ENCODE results near the gene CAMKMT.

The CAMKMT gene

GRCh38 chr2:44645937-44646336 lies 284.2 kb downstream of the CAMKMT start:
- Histone ChIP-seq H3K4me3 (ENCODE audit: low read depth, low read length) (no peak overlapping the region), H3K9ac (ENCODE audit: low read depth, low read length) (no peak overlapping the region), H3K9me3 (ENCODE audit: control insufficient read depth, insufficient read depth, low read length) (no peaks in the 10 kb centered on the region), H3K4me1 (ENCODE audit: control insufficient read depth, insufficient read depth, low read length) (peaks cover 6% of the 10 kb centered on the region), H3K36me3 (ENCODE audit: control insufficient read depth, insufficient read depth, low read length) (no peaks in the 10 kb centered on the region), H3K27me3 (ENCODE audit: control insufficient read depth, insufficient read depth, low read length) (no peaks in the 10 kb centered on the region)

GRCh38 chr2:44649381-44649780 lies 287.6 kb downstream of the CAMKMT start:
- no peak overlapping the region for H3K9ac ChIP-seq (ENCODE audit: low read depth, low read length)
- no peaks in the 10 kb centered on the region for H3K36me3 ChIP-seq (ENCODE audit: control insufficient read depth, insufficient read depth, low read length)
- H3K27me3 ChIP-seq (ENCODE audit: control insufficient read depth, insufficient read depth, low read length), result no peaks in the 10 kb centered on the region
- H3K4me1 ChIP-seq (ENCODE audit: control insufficient read depth, insufficient read depth, low read length), result peaks cover 19% of the 10 kb centered on the region
- no peak overlapping the region for H3K4me3 ChIP-seq (ENCODE audit: low read depth, low read length)
- H3K9me3 ChIP-seq (ENCODE audit: control insufficient read depth, insufficient read depth, low read length), result no peaks in the 10 kb centered on the region

GRCh38 chr2:44650796-44651195 lies 289.0 kb downstream of the CAMKMT start:
- Histone ChIP-seq H3K9ac (ENCODE audit: low read depth, low read length) (no peak overlapping the region), H3K4me3 (ENCODE audit: low read depth, low read length) (no peak overlapping the region), H3K9me3 (ENCODE audit: control insufficient read depth, insufficient read depth, low read length) (no peaks in the 10 kb centered on the region), H3K4me1 (ENCODE audit: control insufficient read depth, insufficient read depth, low read length) (peaks cover 24% of the 10 kb centered on the region), H3K27me3 (ENCODE audit: control insufficient read depth, insufficient read depth, low read length) (no peaks in the 10 kb centered on the region), H3K36me3 (ENCODE audit: control insufficient read depth, insufficient read depth, low read length) (no peaks in the 10 kb centered on the region)

- Histone ChIP-seq H3K4me1 (ENCODE audit: control insufficient read depth, insufficient read depth, low read length) (peaks cover 36% of the 10 kb centered on the region), H3K27me3 (ENCODE audit: control insufficient read depth, insufficient read depth, low read length) (no peaks in the 10 kb centered on the region), H3K36me3 (ENCODE audit: control insufficient read depth, insufficient read depth, low read length) (no peaks in the 10 kb centered on the region), H3K4me3 (ENCODE audit: low read depth, low read length) (no peak overlapping the region), H3K9me3 (ENCODE audit: control insufficient read depth, insufficient read depth, low read length) (no peaks in the 10 kb centered on the region), H3K9ac (ENCODE audit: low read depth, low read length) (no peak overlapping the region)
Observed at GRCh38 chr2:44651974-44652373, 290.2 kb downstream of the CAMKMT start.

GRCh38 chr2:44652701-44653100 lies 291.0 kb downstream of the CAMKMT start:
- Histone ChIP-seq H3K4me3 (ENCODE audit: low read depth, low read length) (no peak overlapping the region), H3K4me1 (ENCODE audit: control insufficient read depth, insufficient read depth, low read length) (peaks cover 34% of the 10 kb centered on the region), H3K9ac (ENCODE audit: low read depth, low read length) (no peak overlapping the region), H3K36me3 (ENCODE audit: control insufficient read depth, insufficient read depth, low read length) (no peaks in the 10 kb centered on the region), H3K9me3 (ENCODE audit: control insufficient read depth, insufficient read depth, low read length) (no peaks in the 10 kb centered on the region), H3K27me3 (ENCODE audit: control insufficient read depth, insufficient read depth, low read length) (no peaks in the 10 kb centered on the region)

GRCh38 chr2:44655401-44655864 lies 293.7 kb downstream of the CAMKMT start:
- Histone ChIP-seq H3K36me3 (ENCODE audit: control insufficient read depth, insufficient read depth, low read length) (no peaks in the 10 kb centered on the region), H3K9me3 (ENCODE audit: control insufficient read depth, insufficient read depth, low read length) (no peaks in the 10 kb centered on the region), H3K4me1 (ENCODE audit: control insufficient read depth, insufficient read depth, low read length) (peaks cover 30% of the 10 kb centered on the region), H3K4me3 (ENCODE audit: low read depth, low read length) (no peak overlapping the region), H3K9ac (ENCODE audit: low read depth, low read length) (no peak overlapping the region), H3K27me3 (ENCODE audit: control insufficient read depth, insufficient read depth, low read length) (no peaks in the 10 kb centered on the region)

- H3K4me3 ChIP-seq (ENCODE audit: low read depth, low read length), result no peak overlapping the region
- H3K9me3 ChIP-seq (ENCODE audit: control insufficient read depth, insufficient read depth, low read length), result no peaks in the 10 kb centered on the region
- no peaks in the 10 kb centered on the region for H3K36me3 ChIP-seq (ENCODE audit: control insufficient read depth, insufficient read depth, low read length)
Observed at GRCh38 chr2:44656460-44656859, 294.7 kb downstream of the CAMKMT start.

GRCh38 chr2:44663471-44664073 lies 301.8 kb downstream of the CAMKMT start:
- no peaks in the 10 kb centered on the region for H3K27me3 ChIP-seq (ENCODE audit: control insufficient read depth, insufficient read depth, low read length)
- no peak overlapping the region for H3K9ac ChIP-seq (ENCODE audit: low read depth, low read length)
- no peaks in the 10 kb centered on the region for H3K4me1 ChIP-seq (ENCODE audit: control insufficient read depth, insufficient read depth, low read length)
- H3K9me3 ChIP-seq (ENCODE audit: control insufficient read depth, insufficient read depth, low read length), result no peaks in the 10 kb centered on the region
- no peak overlapping the region for H3K4me3 ChIP-seq (ENCODE audit: low read depth, low read length)
- no peaks in the 10 kb centered on the region for H3K36me3 ChIP-seq (ENCODE audit: control insufficient read depth, insufficient read depth, low read length)

More at GRCh38 chr2:44656460-44656859, 294.7 kb downstream of the CAMKMT start:
- H3K27me3 ChIP-seq (ENCODE audit: control insufficient read depth, insufficient read depth, low read length), result no peaks in the 10 kb centered on the region
- no peak overlapping the region for H3K9ac ChIP-seq (ENCODE audit: low read depth, low read length)
- peaks cover 30% of the 10 kb centered on the region for H3K4me1 ChIP-seq (ENCODE audit: control insufficient read depth, insufficient read depth, low read length)

- no peaks in the 10 kb centered on the region for H3K4me1 ChIP-seq (ENCODE audit: control insufficient read depth, insufficient read depth, low read length)
- H3K9ac ChIP-seq (ENCODE audit: low read depth, low read length), result no peak overlapping the region
- H3K9me3 ChIP-seq (ENCODE audit: control insufficient read depth, insufficient read depth, low read length), result no peaks in the 10 kb centered on the region
- H3K27me3 ChIP-seq (ENCODE audit: control insufficient read depth, insufficient read depth, low read length), result no peaks in the 10 kb centered on the region
- no peak overlapping the region for H3K4me3 ChIP-seq (ENCODE audit: low read depth, low read length)
- no peaks in the 10 kb centered on the region for H3K36me3 ChIP-seq (ENCODE audit: control insufficient read depth, insufficient read depth, low read length)
Observed at GRCh38 chr2:44668336-44668735, 306.6 kb downstream of the CAMKMT start.

- Histone ChIP-seq H3K9ac (ENCODE audit: low read depth, low read length) (no peak overlapping the region), H3K9me3 (ENCODE audit: control insufficient read depth, insufficient read depth, low read length) (no peaks in the 10 kb centered on the region), H3K36me3 (ENCODE audit: control insufficient read depth, insufficient read depth, low read length) (no peaks in the 10 kb centered on the region), H3K27me3 (ENCODE audit: control insufficient read depth, insufficient read depth, low read length) (no peaks in the 10 kb centered on the region), H3K4me3 (ENCODE audit: low read depth, low read length) (no peak overlapping the region), H3K4me1 (ENCODE audit: control insufficient read depth, insufficient read depth, low read length) (peaks cover 11% of the 10 kb centered on the region)
Observed at GRCh38 chr2:44671276-44671675, 309.5 kb downstream of the CAMKMT start.

- Histone ChIP-seq H3K36me3 (ENCODE audit: control insufficient read depth, insufficient read depth, low read length) (no peaks in the 10 kb centered on the region), H3K4me1 (ENCODE audit: control insufficient read depth, insufficient read depth, low read length) (peaks cover 11% of the 10 kb centered on the region), H3K27me3 (ENCODE audit: control insufficient read depth, insufficient read depth, low read length) (no peaks in the 10 kb centered on the region), H3K4me3 (ENCODE audit: low read depth, low read length) (no peak overlapping the region), H3K9ac (ENCODE audit: low read depth, low read length) (no peak overlapping the region), H3K9me3 (ENCODE audit: control insufficient read depth, insufficient read depth, low read length) (no peaks in the 10 kb centered on the region)
Observed at GRCh38 chr2:44671916-44672315, 310.2 kb downstream of the CAMKMT start.

- no peak overlapping the region for H3K9ac ChIP-seq (ENCODE audit: low read depth, low read length)
- no peak overlapping the region for H3K4me3 ChIP-seq (ENCODE audit: low read depth, low read length)
- H3K4me1 ChIP-seq (ENCODE audit: control insufficient read depth, insufficient read depth, low read length), result peaks cover 11% of the 10 kb centered on the region
- no peaks in the 10 kb centered on the region for H3K9me3 ChIP-seq (ENCODE audit: control insufficient read depth, insufficient read depth, low read length)
- H3K27me3 ChIP-seq (ENCODE audit: control insufficient read depth, insufficient read depth, low read length), result no peaks in the 10 kb centered on the region
- no peaks in the 10 kb centered on the region for H3K36me3 ChIP-seq (ENCODE audit: control insufficient read depth, insufficient read depth, low read length)
Observed at GRCh38 chr2:44672431-44672830, 310.7 kb downstream of the CAMKMT start.

Measured in iPS-15b (cell line).